Activated CD8-positive, alpha-beta memory T cell treated with anti-CD3 and anti-CD28 coated beads, Interleukin-2, amount 10 ng/mL, durations not matched to agents 7 days and 5 days (primary cell): ENCODE data around the gene HK3. TPM values are rescaled to one million over a fixed set of nuclear protein-coding genes. Genes with fewer than 3 reads are reported as not detected.

ENCODE experiments used
- ATAC-seq: fragments of 150-1000 bp; cut with Tn5 transposase; one replicate; pipeline ENCODE4 v1.10.0; 2021; ENCODE audit warnings: moderate library complexity
- CTCF ChIA-PET: fragments of 350-600 bp; sonication (Branson Sonifier 250); formaldehyde crosslinking; loops from one replicate; lab custom pipeline; 2021; ENCODE audit warnings: antibody characterized with exemption; lab: Charles Lee
- DNase-seq: peaks from one replicate; pipeline ENCODE4 v3.0.0-alpha.2; 2020
- H3K27ac Mint-ChIP-seq: one replicate; pipeline ENCODE4 v1.8.0; 2021; ENCODE audit warnings: mild to moderate bottlenecking, mixed read lengths
- H3K27me3 Mint-ChIP-seq: one replicate; pipeline ENCODE4 v1.8.0; 2021; ENCODE audit warnings: mixed read lengths
- H3K36me3 Mint-ChIP-seq: one replicate; pipeline ENCODE4 v1.8.0; 2021; ENCODE audit warnings: mild to moderate bottlenecking, mixed read lengths
- H3K4me1 Mint-ChIP-seq: one replicate; pipeline ENCODE4 v1.8.0; 2021; ENCODE audit warnings: mixed read lengths
- H3K4me3 Mint-ChIP-seq: one replicate; pipeline ENCODE4 v1.8.0; 2021; ENCODE audit warnings: mild to moderate bottlenecking, moderate library complexity, mixed read lengths
- H3K9me3 Mint-ChIP-seq: one replicate; pipeline ENCODE4 v1.8.0; 2022; ENCODE audit warnings: low read depth, mixed read lengths
- total RNA-seq, 2 experiments: library from RNA; stranded (reverse); gene quantifications; one replicate each; pipeline ENCODE4 v1.2.3, GENCODE V29; 2021

The HK3 gene
- total RNA-seq, 2 experiments from 2014 or later, result not detected

GRCh38 chr5:176899946-176900779 lies 1.0 kb upstream of the HK3 start:
- CTCF ChIA-PET, result interaction anchor here (1.3 to 1.9 kb wide), 4 partner anchors 10 to 239 kb away, joined by 3 to 9 read pairs (median 6); no protein-coding TSS in a partner anchor
- peaks cover 32% of the 10 kb centered on the region for H3K4me1 Mint-ChIP-seq

GRCh38 chr5:176897263-176897662 lies 1.9 kb downstream of the HK3 start:
- DNase-seq, result no peak
- Mint-ChIP-seq H3K4me3 (no peak overlapping the region), H3K36me3 (peaks cover 6% of the 10 kb centered on the region), H3K4me1 (peaks cover 29% of the 10 kb centered on the region), H3K9me3 (no peaks in the 10 kb centered on the region), H3K27ac (no peak overlapping the region), H3K27me3 (peaks cover 3% of the 10 kb centered on the region)
- ATAC-seq, result no peak
- CTCF ChIA-PET, result interaction anchor here (1.0 kb wide), 1 partner anchor 237 kb away, joined by 3 read pairs; no protein-coding TSS in a partner anchor

More at GRCh38 chr5:176899946-176900779, 1.0 kb upstream of the HK3 start:
- H3K27me3 Mint-ChIP-seq, result peaks cover 3% of the 10 kb centered on the region
- no peaks in the 10 kb centered on the region for H3K9me3 Mint-ChIP-seq
- no peak overlapping the region for H3K4me3 Mint-ChIP-seq
- no peak for ATAC-seq
- peaks cover 19% of the 10 kb centered on the region for H3K36me3 Mint-ChIP-seq
- H3K27ac Mint-ChIP-seq, result no peak overlapping the region
- DNase-seq, result no peak

- no peak overlapping the region for H3K27ac Mint-ChIP-seq
- ATAC-seq (no peak), DNase-seq (no peak)
- H3K9me3 Mint-ChIP-seq, result no peaks in the 10 kb centered on the region
- H3K36me3 Mint-ChIP-seq, result no peaks in the 10 kb centered on the region
- CTCF ChIA-PET, result interaction anchor here (0.8 kb wide), 1 partner anchor 235 kb away, joined by 5 read pairs; no protein-coding TSS in a partner anchor
- no peak overlapping the region for H3K4me3 Mint-ChIP-seq
- peaks cover 23% of the 10 kb centered on the region for H3K4me1 Mint-ChIP-seq
- H3K27me3 Mint-ChIP-seq, result peaks cover 3% of the 10 kb centered on the region
These were observed 3.3 kb downstream of the HK3 start for GRCh38 chr5:176895831-176896230.

GRCh38 chr5:176894298-176894697 lies 4.8 kb downstream of the HK3 start:
- no peaks in the 10 kb centered on the region for H3K9me3 Mint-ChIP-seq
- H3K27ac Mint-ChIP-seq, result no peak overlapping the region
- H3K27me3 Mint-ChIP-seq, result peaks cover 3% of the 10 kb centered on the region
- H3K4me3 Mint-ChIP-seq, result no peak overlapping the region
- peak; percentile 28 for DNase-seq
- H3K4me1 Mint-ChIP-seq, result peaks cover 13% of the 10 kb centered on the region
- H3K36me3 Mint-ChIP-seq, result no peaks in the 10 kb centered on the region
- no peak for ATAC-seq
- CTCF ChIA-PET, result no interaction called here

GRCh38 chr5:176892663-176893062 lies 6.5 kb downstream of the HK3 start:
- Mint-ChIP-seq H3K9me3 (no peaks in the 10 kb centered on the region), H3K36me3 (no peaks in the 10 kb centered on the region), H3K4me1 (peaks cover 8% of the 10 kb centered on the region), H3K27ac (no peak overlapping the region), H3K4me3 (no peak overlapping the region), H3K27me3 (peaks cover 2% of the 10 kb centered on the region)
- CTCF ChIA-PET, result interaction anchor here (1.5 kb wide), 1 partner anchor 232 kb away, joined by 3 read pairs; no protein-coding TSS in a partner anchor
- ATAC-seq (no peak), DNase-seq (no peak)

- Mint-ChIP-seq H3K4me1 (peaks cover 6% of the 10 kb centered on the region), H3K36me3 (no peaks in the 10 kb centered on the region), H3K9me3 (no peaks in the 10 kb centered on the region), H3K4me3 (no peak overlapping the region), H3K27me3 (no peaks in the 10 kb centered on the region), H3K27ac (no peak overlapping the region)
- CTCF ChIA-PET, result no interaction called here
- DNase-seq (no peak), ATAC-seq (no peak)
These were observed 7.7 kb downstream of the HK3 start for GRCh38 chr5:176891331-176891958.

GRCh38 chr5:176890455-176891330 lies 8.5 kb downstream of the HK3 start:
- ATAC-seq (no peak), DNase-seq (no peak)
- Mint-ChIP-seq H3K4me3 (no peak overlapping the region), H3K27me3 (no peaks in the 10 kb centered on the region), H3K27ac (no peak overlapping the region), H3K9me3 (no peaks in the 10 kb centered on the region), H3K4me1 (peaks cover 4% of the 10 kb centered on the region), H3K36me3 (no peaks in the 10 kb centered on the region)
- CTCF ChIA-PET, result no interaction called here

GRCh38 chr5:176889321-176890280 lies 9.5 kb downstream of the HK3 start:
- Mint-ChIP-seq H3K4me1 (peaks cover 6% of the 10 kb centered on the region), H3K9me3 (no peaks in the 10 kb centered on the region), H3K27me3 (peaks cover 4% of the 10 kb centered on the region), H3K36me3 (no peaks in the 10 kb centered on the region), H3K4me3 (no peak overlapping the region), H3K27ac (no peak overlapping the region)
- DNase-seq, result no peak
- no peak for ATAC-seq
- CTCF ChIA-PET, result no interaction called here

- no peak for ATAC-seq
- no peak overlapping the region for H3K27ac Mint-ChIP-seq
- DNase-seq, result no peak
- H3K27me3 Mint-ChIP-seq, result peaks cover 4% of the 10 kb centered on the region
- CTCF ChIA-PET, result no interaction called here
- H3K36me3 Mint-ChIP-seq, result no peaks in the 10 kb centered on the region
- peaks cover 7% of the 10 kb centered on the region for H3K4me1 Mint-ChIP-seq
- no peaks in the 10 kb centered on the region for H3K9me3 Mint-ChIP-seq
- H3K4me3 Mint-ChIP-seq, result no peak overlapping the region
These were observed 10.3 kb downstream of the HK3 start for GRCh38 chr5:176888865-176889165.

GRCh38 chr5:176888016-176888864 lies 10.9 kb downstream of the HK3 start:
- no peak for DNase-seq
- CTCF ChIA-PET, result no interaction called here
- peaks cover 7% of the 10 kb centered on the region for H3K4me1 Mint-ChIP-seq

GRCh38 chr5:176887252-176887849 lies 11.8 kb downstream of the HK3 start:
- Mint-ChIP-seq H3K9me3 (no peaks in the 10 kb centered on the region), H3K4me3 (no peak overlapping the region), H3K27me3 (peaks cover 5% of the 10 kb centered on the region), H3K4me1 (peaks cover 7% of the 10 kb centered on the region), H3K36me3 (no peaks in the 10 kb centered on the region), H3K27ac (no peak overlapping the region)
- DNase-seq, result no peak
- ATAC-seq, result no peak
- CTCF ChIA-PET, result no interaction called here

More at GRCh38 chr5:176888016-176888864, 10.9 kb downstream of the HK3 start:
- H3K27me3 Mint-ChIP-seq, result peaks cover 4% of the 10 kb centered on the region
- no peak overlapping the region for H3K27ac Mint-ChIP-seq
- no peaks in the 10 kb centered on the region for H3K9me3 Mint-ChIP-seq
- H3K36me3 Mint-ChIP-seq, result no peaks in the 10 kb centered on the region
- ATAC-seq, result no peak
- no peak overlapping the region for H3K4me3 Mint-ChIP-seq
